ENCODE measurements around the gene IMMT.

Gene IMMT

DNA sequence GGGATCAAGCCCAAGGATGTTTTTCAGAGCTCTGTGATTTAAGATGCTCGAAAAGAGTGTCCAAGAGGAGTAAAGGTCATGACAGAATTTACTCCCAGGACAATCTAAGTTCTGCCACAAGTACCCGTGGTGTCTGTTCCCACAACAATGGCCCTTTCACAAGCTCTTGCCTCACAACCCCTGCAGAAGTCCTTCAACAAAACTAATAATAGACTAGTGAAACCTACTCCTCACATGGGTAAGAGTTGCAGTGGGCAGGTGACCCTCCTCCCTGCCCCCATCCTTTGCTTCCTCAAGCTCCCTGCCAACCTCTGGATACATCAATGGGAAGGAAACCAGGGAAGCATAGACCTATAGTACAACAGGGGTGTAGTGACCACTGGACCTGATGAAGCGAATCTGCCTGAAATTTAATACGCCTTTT is 54.3 kb downstream of the IMMT start:
- no peak for ATAC-seq

DNA sequence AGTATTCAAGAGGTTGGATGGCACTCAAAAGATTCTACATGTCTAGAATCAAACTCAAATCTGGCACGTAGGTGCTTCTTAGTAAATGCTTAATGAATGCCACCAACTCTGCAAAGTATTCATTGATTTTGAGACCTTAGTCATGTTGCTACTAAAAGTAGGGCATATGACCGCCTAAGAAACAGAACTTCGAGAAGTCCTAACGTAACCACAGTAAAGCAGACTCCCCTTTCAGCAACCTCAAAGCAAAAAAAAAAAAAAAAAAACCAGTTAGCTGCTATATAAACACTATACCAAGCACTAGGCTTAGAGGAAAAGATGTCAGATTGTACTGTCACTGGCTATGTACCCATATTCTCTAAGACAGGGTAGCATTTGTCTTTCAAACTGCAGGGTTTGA is 55.3 kb downstream of the IMMT start:
- peak in 1 of 2 donors; percentile 24 for ATAC-seq

DNA sequence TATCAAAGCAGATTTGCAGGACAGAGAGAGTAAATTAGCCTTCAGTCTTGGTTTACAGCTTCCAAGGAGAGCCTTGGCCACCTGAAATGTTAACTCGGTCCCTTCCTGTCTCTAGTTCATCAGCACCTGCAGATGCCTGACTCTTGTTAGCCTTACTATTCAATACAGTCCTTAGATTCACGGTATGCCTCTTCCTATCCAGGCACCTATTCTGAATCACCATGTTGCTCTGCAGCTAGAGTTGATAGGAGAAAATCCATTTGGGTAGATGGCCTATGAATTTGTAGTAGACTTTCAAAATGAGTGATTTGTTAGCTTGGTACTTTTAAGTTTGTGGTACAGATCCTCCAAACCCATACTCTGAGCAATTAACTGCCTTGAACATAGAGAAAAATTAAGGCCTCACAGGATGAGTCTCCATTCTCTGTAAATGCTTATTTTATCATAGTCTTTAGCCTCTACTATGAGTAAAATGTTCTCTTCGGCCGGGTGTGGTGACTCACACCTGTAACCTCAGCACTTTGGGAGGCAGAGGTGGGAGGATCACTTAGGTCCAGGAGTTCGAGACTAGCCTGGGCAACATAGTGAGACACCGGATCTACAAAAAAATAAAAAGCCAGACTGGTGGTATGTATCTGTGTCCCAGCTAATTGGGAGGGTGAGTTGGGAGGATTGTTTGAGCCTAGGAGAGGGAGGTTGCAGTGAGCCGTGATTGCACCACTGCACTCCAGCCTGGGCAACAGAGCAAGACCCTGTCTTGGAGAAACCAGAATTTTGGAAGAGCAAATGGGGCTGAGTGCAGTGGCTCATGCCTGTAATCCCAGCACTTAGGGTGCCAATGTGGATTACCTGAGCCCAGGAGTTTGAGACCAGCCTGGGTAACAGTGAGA is 56.3 kb downstream of the IMMT start:
- peak; percentile 31 to 38 for ATAC-seq

DNA sequence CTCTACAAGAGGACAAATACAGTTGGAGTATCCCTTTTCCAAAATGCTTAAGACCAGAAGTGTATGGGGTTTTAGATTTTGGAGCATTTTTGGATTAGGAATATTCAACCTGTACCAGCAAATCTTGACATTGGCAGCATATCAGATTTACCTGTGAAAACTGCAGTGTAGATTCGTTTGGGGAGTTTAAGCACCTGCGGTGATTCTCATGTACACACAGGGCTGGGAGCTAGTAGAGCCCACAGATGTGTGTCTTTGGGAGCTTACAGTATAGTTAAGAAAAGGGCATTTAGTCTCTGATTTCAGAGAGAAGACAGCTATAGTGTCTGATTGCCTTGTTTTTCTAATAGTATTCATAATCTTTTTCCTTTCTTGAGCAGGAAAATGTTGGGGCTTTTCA is 59.1 kb downstream of the IMMT start:
- ATAC-seq = no peak

DNA sequence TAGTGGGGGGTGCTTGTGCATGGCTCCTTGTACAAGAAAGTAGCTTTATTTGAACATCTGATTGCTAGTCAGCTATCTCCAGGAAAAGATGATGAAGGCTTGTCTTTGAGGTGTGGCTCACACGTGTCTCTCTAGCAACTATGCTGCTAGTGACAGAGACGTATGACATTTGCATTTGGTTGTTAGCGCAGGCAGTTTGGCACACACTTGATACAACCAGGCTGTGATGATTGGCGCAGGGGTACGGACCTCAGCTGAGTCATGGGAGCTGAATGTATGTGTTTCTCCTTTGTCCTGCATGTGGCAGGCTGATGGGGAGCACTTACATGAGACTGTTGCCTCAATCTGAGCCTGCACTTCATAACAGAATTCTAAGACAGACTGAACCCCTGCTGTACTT is 59.6 kb downstream of the IMMT start:
- ATAC-seq = no peak

DNA sequence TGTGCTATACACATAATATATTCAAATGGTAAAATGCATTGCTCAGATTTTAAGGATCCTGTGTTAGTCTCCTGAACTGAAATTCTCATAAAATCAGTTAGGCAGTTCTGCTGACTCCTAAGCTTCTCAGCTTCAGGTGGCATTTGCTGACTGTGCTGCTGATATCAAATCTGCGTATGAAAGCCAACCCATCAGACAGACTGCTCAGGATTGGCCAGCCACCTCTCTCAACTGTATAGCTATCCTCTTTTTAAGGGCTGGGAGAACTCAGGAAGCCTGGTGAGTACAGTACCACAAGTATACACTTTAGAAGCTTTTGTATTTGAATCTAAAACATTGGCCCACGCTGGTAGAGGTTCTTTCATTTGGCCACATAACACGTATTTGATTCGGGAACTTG is 60.6 kb downstream of the IMMT start:
- ATAC-seq = no peak

DNA sequence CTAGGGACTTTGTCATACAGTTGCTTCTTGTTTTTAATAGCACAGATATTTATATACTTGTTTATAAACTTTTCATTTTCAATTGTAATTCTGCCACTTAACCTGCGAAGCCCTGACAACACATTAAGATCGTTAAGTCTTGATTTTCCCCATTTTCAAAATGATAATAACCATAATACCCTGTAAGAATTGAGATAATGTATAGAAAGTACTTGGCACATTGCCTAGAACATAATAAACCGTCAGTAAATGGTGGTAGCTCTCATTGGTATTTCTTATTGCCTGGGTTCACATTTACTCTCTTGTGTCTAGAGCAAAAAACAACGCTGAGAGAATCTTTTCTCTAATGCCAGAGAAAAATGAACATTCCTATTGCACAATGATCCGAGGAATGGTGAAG is 70.6 kb downstream of the IMMT start:
- no peak for ATAC-seq

DNA sequence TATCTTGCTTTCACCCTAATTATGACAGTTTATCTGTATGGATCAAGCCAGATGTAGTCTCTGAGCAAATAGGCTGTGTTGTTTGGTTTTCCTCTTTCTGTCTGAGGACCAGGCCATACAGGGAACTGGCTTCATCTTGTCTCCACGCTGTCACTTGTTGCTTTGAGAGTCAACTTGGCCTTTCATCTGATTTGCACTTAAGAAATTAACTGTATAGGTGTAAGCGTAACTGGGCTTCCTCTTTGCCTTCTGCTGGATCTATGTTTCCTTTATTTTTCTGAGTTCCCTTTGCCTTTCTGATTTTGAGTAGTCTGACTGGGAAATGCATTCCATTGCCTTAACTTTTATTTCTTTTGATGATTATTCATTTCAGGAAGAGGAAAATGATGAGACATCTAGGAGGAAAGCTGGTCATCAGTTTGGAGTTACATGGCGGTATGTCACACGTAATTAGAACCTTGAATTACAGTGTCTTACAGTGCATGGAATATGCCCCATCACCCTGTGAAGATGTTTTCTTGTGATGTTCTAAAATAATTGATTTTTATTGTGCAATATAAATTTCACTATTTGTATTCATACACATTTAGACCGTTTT is 71.8 kb downstream of the IMMT start:
- no peak for ATAC-seq

DNA sequence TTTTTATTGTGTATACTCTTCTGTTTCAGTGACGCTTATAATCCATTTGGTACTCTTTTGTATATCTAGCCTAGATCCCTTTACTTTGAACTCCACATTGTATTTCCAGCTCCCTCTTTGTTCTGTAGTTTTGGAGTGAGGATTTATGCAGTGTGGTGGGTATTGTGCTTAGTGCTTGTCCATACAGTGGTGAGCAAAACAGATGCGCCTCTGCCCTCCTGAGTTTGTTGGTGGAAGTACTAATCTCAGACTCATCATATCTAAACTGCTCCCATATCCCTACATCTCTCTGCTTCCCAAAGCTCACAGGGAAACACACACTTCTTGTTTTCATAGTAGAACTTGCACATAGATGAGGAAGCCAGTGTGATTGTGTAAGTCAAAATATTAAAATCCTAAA is 77.1 kb downstream of the IMMT start:
- ATAC-seq = no peak

DNA sequence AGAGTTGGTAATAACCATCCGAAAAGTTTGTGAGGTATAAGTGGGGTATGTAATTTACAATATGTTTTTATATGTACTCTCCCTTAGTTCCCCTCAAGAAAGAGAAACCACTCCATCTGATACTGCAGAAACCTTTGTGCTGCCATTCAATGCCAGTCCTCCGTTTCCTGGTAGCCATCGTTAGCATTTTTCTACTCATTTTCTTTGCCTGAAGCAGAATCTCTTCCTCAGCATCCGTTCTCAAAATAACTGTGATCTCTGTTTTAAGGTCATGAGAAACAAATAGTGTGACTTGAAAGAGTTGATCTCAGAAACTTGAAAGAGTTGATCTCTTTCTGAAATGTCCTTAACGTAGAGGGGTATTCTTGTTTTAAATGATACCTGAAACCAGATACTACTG is 88.2 kb downstream of the IMMT start:
- no peak for ATAC-seq

DNA sequence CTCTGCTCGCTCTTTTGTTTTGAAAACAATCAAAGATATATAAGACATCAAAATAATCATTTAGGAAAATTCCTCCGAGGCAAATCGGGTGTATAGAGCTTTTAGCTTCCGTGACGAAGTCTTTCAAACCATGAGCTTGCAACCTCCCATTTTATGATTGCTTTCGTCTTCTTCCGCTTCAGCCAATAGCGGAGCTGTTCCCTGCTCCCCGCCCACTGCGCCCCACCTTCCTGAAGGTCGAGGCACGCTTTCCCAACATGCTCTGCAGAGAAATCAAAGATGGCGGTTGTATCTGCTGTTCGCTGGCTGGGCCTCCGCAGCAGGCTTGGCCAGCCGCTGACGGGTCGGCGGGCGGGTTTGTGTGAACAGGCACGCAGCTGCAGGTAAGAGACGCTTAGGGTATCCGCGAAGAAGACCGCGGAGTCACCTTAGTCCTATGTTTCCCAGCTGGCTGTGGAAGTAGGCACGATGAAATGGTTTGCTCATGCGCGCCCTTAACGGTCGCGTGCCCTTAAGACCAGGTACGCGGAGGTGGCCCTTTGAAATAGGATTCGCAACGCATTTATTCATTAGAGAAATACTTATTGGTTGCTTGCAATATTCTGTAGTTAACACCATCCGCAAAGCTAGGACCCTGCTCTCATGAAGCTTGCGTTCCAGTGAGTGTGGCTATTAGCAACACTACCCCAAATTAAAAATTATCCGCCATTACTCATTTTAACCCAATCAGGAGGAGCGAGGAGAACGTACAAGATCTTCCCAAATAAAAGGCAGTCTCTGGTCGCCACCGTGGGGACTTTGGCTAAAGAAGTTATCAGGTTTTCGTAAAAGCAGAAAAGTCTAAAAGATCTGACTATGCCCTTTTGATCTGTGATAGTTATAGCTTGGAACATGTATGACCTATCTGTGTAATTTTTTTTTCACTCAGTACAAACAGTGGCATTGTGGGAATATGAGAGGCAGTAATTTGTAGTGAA is 89.0 kb downstream of the IMMT start, which contains the start of gene PTCD3:
Gene PTCD3 (plus strand): TSS at position 267 of the 977 bp plus-strand sequence. CDS start 13 bp downstream, at position 280.
- ATAC-seq = peak; percentile 89 to 90

DNA sequence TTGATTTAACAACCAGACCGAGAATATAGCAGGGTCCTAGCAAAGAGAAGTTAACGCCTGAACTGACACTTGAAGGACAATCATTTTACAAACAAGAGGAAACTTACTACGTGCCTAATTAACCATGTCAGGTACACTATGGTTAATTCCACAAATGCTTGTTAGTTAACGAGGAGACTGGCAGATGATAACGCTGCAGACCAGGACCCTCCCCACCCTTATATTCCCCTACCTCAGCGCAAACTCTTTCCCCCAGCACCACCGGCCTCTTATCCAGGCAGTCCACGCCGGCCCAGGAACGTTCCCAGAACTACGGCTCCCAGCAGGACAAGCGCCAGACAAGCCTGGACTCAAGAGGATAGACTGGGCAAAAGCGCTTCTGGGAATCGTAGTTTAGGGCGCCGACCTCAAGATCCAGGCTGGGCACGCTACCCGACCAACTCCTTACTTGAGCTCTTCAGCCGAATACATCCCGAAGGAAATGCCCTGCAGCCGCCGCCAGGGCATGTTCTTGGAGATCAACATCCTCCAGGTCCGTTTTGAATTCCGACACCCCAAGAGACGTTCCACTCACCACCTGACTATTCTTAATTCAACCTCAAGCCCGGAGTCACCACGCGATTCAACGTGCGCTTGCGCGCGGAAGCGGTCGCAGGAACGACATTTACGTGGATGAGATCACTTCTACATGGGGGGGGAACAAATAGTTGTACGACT is 89.9 kb downstream of the IMMT start, which contains the start of gene POLR1A:
Gene POLR1A (minus strand): TSS at position 635 of the 717 bp plus-strand sequence. CDS start 110 bp downstream, at position 525.
- peak; percentile 77 to 78 for ATAC-seq

DNA sequence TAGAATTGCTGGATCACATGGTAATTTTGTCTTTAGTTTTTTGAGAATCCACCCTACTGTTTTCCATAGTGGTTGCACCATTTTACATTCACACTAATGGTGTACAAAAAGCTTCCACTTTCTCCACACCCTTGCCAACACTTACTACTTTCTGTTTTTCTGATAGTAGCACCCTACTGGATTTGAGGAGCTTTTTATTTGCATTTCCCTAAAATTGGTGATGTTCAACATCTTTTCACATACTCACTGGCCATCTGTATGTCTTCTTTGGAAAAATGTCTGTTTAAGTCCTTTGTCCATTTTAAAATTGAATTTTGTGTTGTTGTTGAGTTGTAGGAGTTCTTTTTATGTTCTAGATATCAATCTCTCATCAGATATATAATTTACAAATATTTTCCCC is 93.1 kb downstream of the IMMT start:
- no peak for ATAC-seq

DNA sequence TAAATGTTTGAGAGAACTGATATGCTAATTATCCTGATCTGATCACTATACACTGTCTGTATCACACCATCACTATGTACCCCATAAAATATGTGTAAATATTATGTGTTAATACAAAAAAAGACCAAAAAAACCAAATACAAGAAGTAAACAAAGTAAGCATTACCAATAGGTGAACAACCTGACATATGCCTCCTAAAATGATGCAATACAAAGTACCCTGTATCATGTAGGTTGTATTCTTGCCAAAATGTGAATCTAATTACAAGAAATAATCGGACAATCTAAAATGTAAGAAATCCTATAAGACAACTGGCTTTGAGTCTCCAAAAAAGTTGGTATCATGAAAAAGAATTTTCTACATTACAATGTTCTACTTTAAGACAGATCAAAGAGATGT is 97.3 kb downstream of the IMMT start:
- no peak for ATAC-seq

DNA sequence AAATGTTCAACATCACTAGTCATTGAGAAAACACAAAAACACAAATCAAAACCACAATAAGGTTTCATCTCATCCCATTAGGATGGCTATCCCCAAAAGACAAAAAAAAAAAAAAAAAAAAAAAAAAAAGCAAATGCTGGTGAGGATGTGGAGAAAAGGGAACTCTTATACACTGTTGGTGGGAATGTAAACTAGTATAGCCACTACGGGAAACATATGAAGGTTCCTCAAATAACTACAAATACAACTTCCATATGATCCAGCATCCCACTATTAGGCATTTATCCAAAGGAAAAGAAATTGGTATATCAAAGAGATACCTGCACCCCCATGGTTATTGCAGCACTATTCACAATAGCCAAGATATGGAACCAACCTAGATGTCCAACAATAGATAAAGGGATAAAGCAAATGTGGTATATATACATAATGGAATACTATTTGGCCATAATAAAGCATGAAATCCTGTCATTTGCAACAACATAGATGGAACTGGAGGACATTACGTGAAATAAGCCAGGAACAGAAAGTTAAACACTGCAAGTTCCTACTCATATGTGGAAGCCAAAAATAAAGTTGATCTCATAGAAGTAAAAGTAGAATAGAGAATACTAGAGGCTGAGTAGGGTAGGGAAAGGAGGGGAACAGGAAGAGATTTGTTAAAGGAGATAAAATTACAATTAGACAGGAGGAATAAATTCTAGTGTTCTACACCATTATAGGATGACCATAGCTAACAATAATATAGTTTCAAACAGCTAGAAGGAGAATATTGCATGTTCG is 98.0 kb downstream of the IMMT start:
- no peak for ATAC-seq

DNA sequence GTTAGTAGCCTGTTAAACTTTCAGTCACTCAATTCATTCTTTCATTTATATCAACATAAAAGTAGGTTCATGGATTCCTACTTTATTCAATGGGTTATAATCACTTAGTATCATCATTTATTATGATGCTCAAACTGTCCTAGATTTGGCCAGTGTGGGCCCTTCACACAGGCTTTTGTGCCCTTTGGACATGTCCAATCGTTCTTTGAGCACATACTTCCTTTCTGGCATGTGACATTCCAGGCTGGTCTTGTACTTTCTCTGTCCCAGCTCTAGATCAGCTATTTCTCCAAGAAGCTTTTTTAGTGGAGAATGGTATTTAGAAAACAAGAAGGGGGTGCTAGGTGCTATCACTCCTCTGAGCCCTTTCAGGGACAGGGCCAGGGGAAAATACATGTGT is 101.0 kb downstream of the IMMT start:
- ATAC-seq = no peak
